IMR-90 (cell line): ENCODE data around the gene DDR1. TPM values are rescaled to one million over a fixed set of nuclear protein-coding genes. Genes with fewer than 3 reads are reported as not detected.
"Not testable (repeated sequence)": the region's sequence is repeated elsewhere in the genome, so short reads cannot be mapped to it uniquely, and the experiment has no call there.

Source experiments
- ATAC-seq: fragments of 200-7000 bp; cut with Tn5 transposase; 2 replicates; pipeline ENCODE4 v1.9.1; 2020; ENCODE audit warnings: low read depth, mild to moderate bottlenecking, moderate library complexity
- BruUV-seq: library from RNA; stranded (reverse); fragments of 400-500 nt; replicated peaks from 2 replicates; lab custom pipeline; 2021; lab: Mats Ljungman, UMichigan
- CTCF ChIA-PET: fragments of 300-600 bp; formaldehyde crosslinking; extraction: SDS; loops from one replicate; lab custom pipeline; 2021; ENCODE audit warnings: antibody characterized with exemption; lab: Yijun Ruan, JAX
- POLR2A ChIA-PET: fragments of 300-600 bp; sonication (Branson Sonifier 250); formaldehyde crosslinking; loops from one replicate; lab custom pipeline; 2022; ENCODE audit warnings: antibody characterized with exemption; ENCODE audit not compliant: unreplicated experiment; lab: Charles Lee
- DNase-seq: peaks from one replicate; pipeline ENCODE4 v3.0.0; 2013
- H2AFZ ChIP-seq: replicated peaks from 2 replicates; pipeline ENCODE3; 2013; ENCODE audit warnings: low read length, mild to moderate bottlenecking; ENCODE audit not compliant: poor library complexity
- H2AK5ac ChIP-seq: 2 replicates; pipeline ENCODE4 v1.6.1; 2013; ENCODE audit warnings: low read depth, low read length, inconsistent platforms
- H2AK9ac ChIP-seq: replicated peaks from 2 replicates; pipeline ENCODE3; 2013; ENCODE audit warnings: mild to moderate bottlenecking, low read depth, low read length, moderate library complexity; ENCODE audit not compliant: poor library complexity
- H2BK120ac ChIP-seq: 2 replicates; pipeline ENCODE4 v1.6.1; 2013; ENCODE audit warnings: low read depth, low read length, inconsistent platforms
- H2BK15ac ChIP-seq: 3 replicates; pipeline ENCODE4 v1.6.1; 2013; ENCODE audit warnings: low read depth, low read length, inconsistent platforms
- H2BK20ac ChIP-seq: 2 replicates; pipeline ENCODE4 v1.6.1; 2013; ENCODE audit warnings: low read depth, mild to moderate bottlenecking, inconsistent platforms, low read length, moderate library complexity
- H2BK5ac ChIP-seq: 2 replicates; pipeline ENCODE4 v1.6.1; 2013; ENCODE audit warnings: mild to moderate bottlenecking, low read depth, low read length, inconsistent platforms; ENCODE audit not compliant: poor library complexity, severe bottlenecking
- H3K14ac ChIP-seq: replicated peaks from 2 replicates; pipeline ENCODE4 v1.6.1; 2013; ENCODE audit warnings: low read depth, low read length, inconsistent platforms
- H3K18ac ChIP-seq: 2 replicates; pipeline ENCODE4 v1.6.1; 2013; ENCODE audit warnings: low read depth, low read length, control low read depth
- H3K23ac ChIP-seq: 2 replicates; pipeline ENCODE4 v1.6.1; 2013; ENCODE audit warnings: low read depth, low read length, inconsistent platforms
- H3K27ac ChIP-seq: 2 replicates; pipeline ENCODE4 v1.5.1; 2013; ENCODE audit warnings: mild to moderate bottlenecking, control low read depth, low read length; ENCODE audit not compliant: insufficient read depth
- H3K27me3 ChIP-seq: 2 replicates; pipeline ENCODE4 v1.6.1; 2013; ENCODE audit warnings: low read length; ENCODE audit not compliant: control insufficient read depth, insufficient read depth
- H3K36me3 ChIP-seq: 2 replicates; pipeline ENCODE4 v1.6.1; 2013; ENCODE audit warnings: low read length, mixed read lengths; ENCODE audit not compliant: control insufficient read depth, insufficient read depth
- H3K4ac ChIP-seq: 2 replicates; pipeline ENCODE4 v1.6.1; 2013; ENCODE audit warnings: low read depth, low read length, inconsistent platforms
- H3K4me1 ChIP-seq: 2 replicates; pipeline ENCODE4 v1.6.1; 2013; ENCODE audit warnings: low read length, mixed read lengths; ENCODE audit not compliant: control insufficient read depth, insufficient read depth
- H3K4me2 ChIP-seq: 2 replicates; pipeline ENCODE4 v1.6.1; 2013; ENCODE audit warnings: low read depth, mild to moderate bottlenecking, control low read depth, low read length, moderate library complexity
- H3K4me3 ChIP-seq: 2 replicates; pipeline ENCODE4 v1.5.1; 2013; ENCODE audit warnings: low read depth, mild to moderate bottlenecking, control low read depth, low read length, moderate library complexity; ENCODE audit not compliant: insufficient read depth
- H3K56ac ChIP-seq: 2 replicates; pipeline ENCODE4 v1.6.1; 2013; ENCODE audit warnings: low read length, inconsistent platforms; ENCODE audit not compliant: insufficient read depth; ENCODE audit errors: extremely low read depth
- H3K79me1 ChIP-seq, 2 experiments: 2 replicates each; pipeline ENCODE4 v1.6.1; 2013; ENCODE audit warnings: low read length in 2 of 2, inconsistent platforms in 1 of 2, low read depth in 1 of 2
- H3K9ac ChIP-seq: 2 replicates; pipeline ENCODE4 v1.6.1; 2013; ENCODE audit warnings: low read depth, low read length, control low read depth
- H3K9me1 ChIP-seq: 2 replicates; pipeline ENCODE4 v1.6.1; 2013; ENCODE audit warnings: low read length, inconsistent platforms; ENCODE audit not compliant: insufficient read depth
- H3K9me3 ChIP-seq: 2 replicates; pipeline ENCODE4 v1.6.1; 2013; ENCODE audit warnings: low read length; ENCODE audit not compliant: control insufficient read depth, insufficient read depth
- H4K20me1 ChIP-seq: 2 replicates; pipeline ENCODE4 v1.6.1; 2013; ENCODE audit warnings: low read length, inconsistent platforms; ENCODE audit not compliant: insufficient read depth
- H4K5ac ChIP-seq: 2 replicates; pipeline ENCODE4 v1.6.1; 2013; ENCODE audit warnings: mild to moderate bottlenecking, low read depth, low read length, control low read depth
- H4K8ac ChIP-seq, 2 experiments: 2 replicates each; pipeline ENCODE4 v1.6.1; 2013; ENCODE audit warnings: low read depth in 2 of 2, low read length in 2 of 2, control low read depth in 1 of 2, inconsistent platforms in 1 of 2
- H4K91ac ChIP-seq: 2 replicates; pipeline ENCODE4 v1.6.1; 2013; ENCODE audit warnings: low read depth, low read length, inconsistent platforms; ENCODE audit not compliant: insufficient read depth
- MAZ ChIP-seq: IDR thresholded peaks from 2 replicates; pipeline ENCODE4 v1.6.1; 2012; ENCODE audit warnings: low read depth, mild to moderate bottlenecking, low read length, improper control_type of control experiment, moderate library complexity, borderline replicate concordance
- RFX5 ChIP-seq: IDR thresholded peaks from 2 replicates; pipeline ENCODE4 v1.8.0; 2012; ENCODE audit warnings: low read depth, mild to moderate bottlenecking, low read length, moderate library complexity
- WGBS, 2 experiments: methylation state at CpG; one replicate each; pipeline versions ENCODE4 v1.1.5 to v1.1.7; 2013; ENCODE audit warnings: missing lambda C conversion rate in 2 of 2; ENCODE audit not compliant: insufficient read length in 1 of 2; ENCODE audit errors: extremely low coverage in 2 of 2; 5-methylcytosine and 5-hydroxymethylcytosine counted together
- dilution Hi-C: fragments of 300-500 bp; cut with HindIII; formaldehyde crosslinking; loops from one replicate; pipeline ENCODE4 v1.14.3; 2018; ENCODE audit warnings: low sequenced_read_pairs; ENCODE audit not compliant: unreplicated experiment
- in situ Hi-C: fragments of 300-500 bp; cut with MboI; formaldehyde crosslinking; loops from 3 replicates; pipeline ENCODE4 v1.14.3; 2019; ENCODE audit warnings: low sequenced_read_pairs, inconsistent platforms, mixed read lengths
- intact Hi-C: fragments of 100-400 bp; cut with micrococcal nuclease; formaldehyde crosslinking; loops from 2 replicates; pipeline ENCODE4 v1.10.0; 2022
- polyA plus RNA-seq, 3 experiments: library from polyadenylated mRNA; depleted of rRNA; stranded (reverse); fragments of >200 nt; gene quantifications; 2 replicates each; pipeline ENCODE4 v1.2.3, GENCODE V29; 2012; ENCODE audit warnings: low replicate concordance in 1 of 3
- total RNA-seq: library from RNA; depleted of rRNA; stranded (reverse); fragments of >200 nt; gene quantifications from 2 replicates; pipeline ENCODE4 v1.2.3, GENCODE V29; 2012

The DDR1 gene
- total and polyA plus RNA-seq, 2 of the 4 experiments (the other 2 are of a cell fraction): 5.6 to 19.6 TPM

- Histone ChIP-seq H4K8ac (no peak overlapping the region), H2AK9ac (no peak overlapping the region), H3K9me3 (no peaks in the 10 kb centered on the region), H3K56ac (no peak overlapping the region), H2BK20ac (no peak overlapping the region), H3K23ac (no peak overlapping the region), H3K14ac (no peak overlapping the region), H3K4me1 (no peaks in the 10 kb centered on the region), H3K79me1 (no peaks in the 10 kb centered on the region), H3K9ac (no peak overlapping the region), H3K27me3 (no peaks in the 10 kb centered on the region), H3K4me3 (no peak overlapping the region), H4K91ac (no peak overlapping the region), H2AFZ (no peak overlapping the region), H3K4me2 (no peak overlapping the region), H3K9me1 (no peaks in the 10 kb centered on the region), H4K20me1 (no peaks in the 10 kb centered on the region), H4K5ac (no peak overlapping the region), H2BK120ac (no peak overlapping the region), H2BK15ac (no peak overlapping the region), H3K18ac (no peak overlapping the region), H3K4ac (no peak overlapping the region), H2BK5ac (no peak overlapping the region), H3K36me3 (peaks cover 32% of the 10 kb centered on the region), H2AK5ac (no peak overlapping the region), H3K27ac (no peak overlapping the region)
- no peak for ATAC-seq
- dilution Hi-C loops: no loop called here
- BruUV-seq: no TSS peak
- intact Hi-C loops: no loop called here
- no peak for DNase-seq
- POLR2A ChIA-PET: interaction anchor here (0.6 kb wide), 1 partner anchor 13 kb away, joined by 3 read pairs; no protein-coding TSS in a partner anchor
- in situ Hi-C loops: no loop called here
- CTCF ChIA-PET: no interaction called here
- TF ChIP-seq RFX5 (no peak), MAZ (no peak)
Observed at GRCh38 chr6:30901436-30901835, 17.1 kb downstream of the DDR1 start.

GRCh38 chr6:30902196-30902595 is 17.9 kb downstream of the DDR1 start:
- DNase-seq, H3K9me3 ChIP-seq, H3K56ac ChIP-seq, H4K5ac ChIP-seq, H3K18ac ChIP-seq, H2AFZ ChIP-seq, H3K9me1 ChIP-seq, dilution Hi-C loops, BruUV-seq, CTCF ChIA-PET, H2BK120ac ChIP-seq, H3K9ac ChIP-seq, H2BK15ac ChIP-seq, H3K4me2 ChIP-seq, H3K79me1 ChIP-seq, H4K91ac ChIP-seq, H3K4ac ChIP-seq, intact Hi-C loops, H3K4me3 ChIP-seq, ATAC-seq, H2AK5ac ChIP-seq, in situ Hi-C loops, H4K8ac ChIP-seq, H2BK20ac ChIP-seq, H2BK5ac ChIP-seq, H3K4me1 ChIP-seq, H3K14ac ChIP-seq, H4K20me1 ChIP-seq, H3K27me3 ChIP-seq, H3K23ac ChIP-seq, H3K27ac ChIP-seq: not testable (repeated sequence)
- H2AK9ac ChIP-seq: peak overlapping the region; percentile 5
- 67% methylated on average over 4 of the region's 9 CpGs; no CpG with 5 or more reads in 1 of the 2 experiments for WGBS, 2 experiments
- POLR2A ChIA-PET: interaction anchor here (0.6 to 0.7 kb wide), 2 partner anchors 10 to 14 kb away, joined by 3 to 15 read pairs; no protein-coding TSS in a partner anchor
- H3K36me3 ChIP-seq: peaks cover 26% of the 10 kb centered on the region
